ENCODE results near the gene ARRDC5.

Gene ARRDC5

DNA sequence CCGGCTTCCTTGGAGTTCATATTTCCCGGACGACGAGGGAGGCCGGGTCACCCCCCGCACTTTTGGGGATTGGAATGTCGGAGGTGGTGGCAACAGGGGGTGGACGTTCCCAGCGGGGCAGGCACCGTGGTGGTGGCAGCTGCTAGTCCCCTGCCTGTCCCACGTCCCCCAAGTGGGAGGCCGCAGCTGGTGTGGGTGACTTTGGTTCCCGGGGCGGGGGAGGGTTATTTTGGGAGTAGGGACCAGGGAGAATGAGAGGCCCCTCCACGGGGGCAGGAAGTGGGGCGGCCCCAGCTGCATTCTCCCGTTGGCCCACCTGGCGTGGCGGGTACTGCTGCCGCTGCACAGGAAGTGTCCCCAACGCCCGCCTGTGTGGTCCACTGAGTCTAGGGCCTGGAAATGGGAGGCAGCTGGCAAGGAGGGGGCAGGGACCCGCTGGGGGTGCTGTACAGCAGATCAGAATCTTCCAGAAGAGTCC, 24.2 kb downstream of the ARRDC5 start:
- no peaks in the 10 kb centered on the region for H3K9me2 ChIP-seq (replicated peaks; ENCODE audit: insufficient read depth, low read length)
- no peaks in the 10 kb centered on the region for H3K79me2 ChIP-seq (ENCODE audit: insufficient read depth, low read length)
- H3F3A ChIP-seq (ENCODE audit: insufficient read depth), result no peaks in the 10 kb centered on the region
- no peaks in the 10 kb centered on the region for H3K27me3 ChIP-seq (ENCODE audit: low read length)
- H3K9me3 ChIP-seq (ENCODE audit: insufficient read depth, low read length), result no peaks in the 10 kb centered on the region
- no peaks in the 10 kb centered on the region for H4K20me1 ChIP-seq (ENCODE audit: low read depth, low read length)
- H2AFZ ChIP-seq (ENCODE audit: low read depth, low read length, severe bottlenecking), result no peak overlapping the region
- TF ChIP-seq EZH2phosphoT487 (conservative IDR thresholded peaks at IDR 0.05; ENCODE audit: low read length), result no peak
- H3K4me2 ChIP-seq (ENCODE audit: low read depth, low read length, poor library complexity, severe bottlenecking), result no peak overlapping the region
- no peak overlapping the region for H3K27ac ChIP-seq (ENCODE audit: low read depth, low read length)
- H3K36me3 ChIP-seq (ENCODE audit: low read length), result no peaks in the 10 kb centered on the region
- H3K4me3 ChIP-seq (ENCODE audit: insufficient read depth, low read length, poor library complexity, severe bottlenecking), result no peak overlapping the region
- no peak overlapping the region; the same call in 1 of the 2 replicates for H3K9ac ChIP-seq (ENCODE audit: low read length)

DNA sequence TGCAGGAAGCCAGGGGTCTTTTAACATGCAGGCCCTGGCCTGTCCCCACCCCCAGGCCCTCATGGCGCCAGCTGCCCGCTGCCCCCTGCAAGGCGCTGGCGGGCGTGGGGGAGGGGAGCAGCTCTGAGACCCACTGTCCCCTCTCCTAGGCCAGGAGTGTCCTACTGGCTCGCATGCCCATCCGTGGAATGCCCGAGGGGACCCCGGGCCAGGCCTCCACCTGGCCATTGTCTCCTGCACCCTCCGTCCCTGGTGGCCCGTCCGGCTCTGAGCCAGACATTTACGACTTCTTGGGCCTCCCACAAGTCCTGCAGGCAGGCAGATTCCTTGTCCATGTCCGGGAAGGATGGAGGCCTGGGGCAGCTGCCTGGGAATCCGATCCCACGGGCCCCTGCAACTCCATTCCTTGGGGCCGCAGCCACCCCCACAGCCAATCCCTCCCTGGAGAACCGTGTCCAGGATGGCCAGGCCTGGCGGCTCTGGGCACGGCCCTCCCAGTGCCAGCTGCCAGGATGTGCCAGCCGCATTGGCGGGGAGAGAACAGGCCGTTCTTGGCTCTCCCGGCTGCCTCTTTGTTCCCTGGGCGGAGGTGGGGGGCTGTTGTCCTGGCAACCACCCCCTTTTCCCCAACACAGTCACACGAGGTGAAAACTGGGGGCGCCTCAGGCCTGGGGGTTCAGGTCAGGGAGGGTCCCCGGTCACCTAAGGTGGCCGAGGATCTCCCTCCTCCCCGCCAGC, 24.8 kb downstream of the ARRDC5 start:
- Histone ChIP-seq H3K9me2 (replicated peaks; ENCODE audit: insufficient read depth, low read length) (no peaks in the 10 kb centered on the region), H3K27me3 (ENCODE audit: low read length) (no peaks in the 10 kb centered on the region), H3K36me3 (ENCODE audit: low read length) (no peaks in the 10 kb centered on the region), H4K20me1 (ENCODE audit: low read depth, low read length) (no peaks in the 10 kb centered on the region), H3K4me2 (ENCODE audit: low read depth, low read length, poor library complexity, severe bottlenecking) (no peak overlapping the region), H3K9me3 (ENCODE audit: insufficient read depth, low read length) (no peaks in the 10 kb centered on the region), H3K9ac (ENCODE audit: low read length) (no peak overlapping the region; the same call in 1 of the 2 replicates), H3K4me3 (ENCODE audit: insufficient read depth, low read length, poor library complexity, severe bottlenecking) (no peak overlapping the region), H3K27ac (ENCODE audit: low read depth, low read length) (no peak overlapping the region), H2AFZ (ENCODE audit: low read depth, low read length, severe bottlenecking) (no peak overlapping the region), H3K79me2 (ENCODE audit: insufficient read depth, low read length) (no peaks in the 10 kb centered on the region), H3F3A (ENCODE audit: insufficient read depth) (no peaks in the 10 kb centered on the region)
- TF ChIP-seq CTCF (IDR thresholded peaks at IDR 0.05; ENCODE audit: insufficient read depth, low read length, poor library complexity, severe bottlenecking) (no peak), EZH2phosphoT487 (conservative IDR thresholded peaks at IDR 0.05; ENCODE audit: low read length) (no peak)

- Histone ChIP-seq H3F3A (ENCODE audit: insufficient read depth) (no peaks in the 10 kb centered on the region), H3K4me2 (ENCODE audit: low read depth, low read length, poor library complexity, severe bottlenecking) (no peak overlapping the region)
- no peak for TF ChIP-seq EZH2phosphoT487 (conservative IDR thresholded peaks at IDR 0.05; ENCODE audit: low read length)
- TF ChIP-seq CTCF (IDR thresholded peaks at IDR 0.05; ENCODE audit: insufficient read depth, low read length, poor library complexity, severe bottlenecking), result no peak
Measured at GRCh38 chr19:4873930-4874329, 28.8 kb downstream of the ARRDC5 start.

GRCh38 chr19:4871711-4872110, 31.0 kb downstream of the ARRDC5 start:
- H3K4me2 ChIP-seq (ENCODE audit: low read depth, low read length, poor library complexity, severe bottlenecking), result no peak overlapping the region
- TF ChIP-seq CTCF (IDR thresholded peaks at IDR 0.05; ENCODE audit: insufficient read depth, low read length, poor library complexity, severe bottlenecking) (no peak), EZH2phosphoT487 (conservative IDR thresholded peaks at IDR 0.05; ENCODE audit: low read length) (no peak)
- no peaks in the 10 kb centered on the region for H3K9me3 ChIP-seq (ENCODE audit: insufficient read depth, low read length)
- peaks cover 5% of the 10 kb centered on the region; the same call in 1 of the 2 replicates for H3K79me2 ChIP-seq (ENCODE audit: insufficient read depth, low read length)
- H2AFZ ChIP-seq (ENCODE audit: low read depth, low read length, severe bottlenecking), result no peak overlapping the region
- H4K20me1 ChIP-seq (ENCODE audit: low read depth, low read length), result no peaks in the 10 kb centered on the region
- H3K9me2 ChIP-seq (replicated peaks; ENCODE audit: insufficient read depth, low read length), result no peaks in the 10 kb centered on the region
- no peak overlapping the region for H3K27ac ChIP-seq (ENCODE audit: low read depth, low read length)
- no peaks in the 10 kb centered on the region for H3K36me3 ChIP-seq (ENCODE audit: low read length)
- H3K27me3 ChIP-seq (ENCODE audit: low read length), result no peaks in the 10 kb centered on the region
- H3K4me3 ChIP-seq (ENCODE audit: insufficient read depth, low read length, poor library complexity, severe bottlenecking), result no peak overlapping the region
- H3F3A ChIP-seq (ENCODE audit: insufficient read depth), result no peaks in the 10 kb centered on the region
- no peak overlapping the region for H3K9ac ChIP-seq (ENCODE audit: low read length)

More at GRCh38 chr19:4873930-4874329, 28.8 kb downstream of the ARRDC5 start:
- no peak overlapping the region for H2AFZ ChIP-seq (ENCODE audit: low read depth, low read length, severe bottlenecking)
- no peak overlapping the region for H3K9ac ChIP-seq (ENCODE audit: low read length)
- no peaks in the 10 kb centered on the region for H3K79me2 ChIP-seq (ENCODE audit: insufficient read depth, low read length)
- no peaks in the 10 kb centered on the region for H4K20me1 ChIP-seq (ENCODE audit: low read depth, low read length)
- no peak overlapping the region for H3K27ac ChIP-seq (ENCODE audit: low read depth, low read length)
- no peaks in the 10 kb centered on the region for H3K9me3 ChIP-seq (ENCODE audit: insufficient read depth, low read length)
- H3K4me3 ChIP-seq (ENCODE audit: insufficient read depth, low read length, poor library complexity, severe bottlenecking), result no peak overlapping the region
- no peaks in the 10 kb centered on the region for H3K27me3 ChIP-seq (ENCODE audit: low read length)
- H3K36me3 ChIP-seq (ENCODE audit: low read length), result no peaks in the 10 kb centered on the region
- no peaks in the 10 kb centered on the region for H3K9me2 ChIP-seq (replicated peaks; ENCODE audit: insufficient read depth, low read length)
